ENCODE measurements around the gene MIPOL1.
"Not testable (repeated sequence)": the region's sequence is repeated elsewhere in the genome, so short reads cannot be mapped to it uniquely, and the experiment has no call there.

Gene MIPOL1

GRCh38 chr14:37295262-37295661 is 97.5 kb downstream of the MIPOL1 start:
- DNase-seq, result not testable (repeated sequence)

- no peak for DNase-seq
These were observed 113.5 kb downstream of the MIPOL1 start for GRCh38 chr14:37311252-37311651.

- DNase-seq, result no peak
These were observed 121.2 kb downstream of the MIPOL1 start for GRCh38 chr14:37318938-37319337.

- DNase-seq, result no peak
These were observed 122.4 kb downstream of the MIPOL1 start for GRCh38 chr14:37320106-37320505.

GRCh38 chr14:37325332-37325731 is 127.6 kb downstream of the MIPOL1 start:
- DNase-seq, result no peak

GRCh38 chr14:37326434-37326833 is 128.7 kb downstream of the MIPOL1 start:
- no peak for DNase-seq

GRCh38 chr14:37327933-37328332 is 130.2 kb downstream of the MIPOL1 start:
- DNase-seq, result not testable (repeated sequence)

GRCh38 chr14:37328673-37329072 is 130.9 kb downstream of the MIPOL1 start:
- no peak for DNase-seq

- no peak for DNase-seq
These were observed 131.7 kb downstream of the MIPOL1 start for GRCh38 chr14:37329189-37330001.

- DNase-seq, result no peak
These were observed 133.2 kb downstream of the MIPOL1 start for GRCh38 chr14:37330910-37331309.

GRCh38 chr14:37340353-37340752 is 142.6 kb downstream of the MIPOL1 start:
- DNase-seq, result no peak

GRCh38 chr14:37343307-37344094 is 145.8 kb downstream of the MIPOL1 start:
- DNase-seq, result no peak

- DNase-seq, result no peak
These were observed 165.9 kb downstream of the MIPOL1 start for GRCh38 chr14:37363661-37364060.

- no peak for DNase-seq
These were observed 171.7 kb downstream of the MIPOL1 start for GRCh38 chr14:37369425-37369824.

- DNase-seq, result no peak
These were observed 177.8 kb downstream of the MIPOL1 start for GRCh38 chr14:37375566-37375965.

GRCh38 chr14:37376944-37377609 is 179.3 kb downstream of the MIPOL1 start:
- DNase-seq, result no peak

GRCh38 chr14:37384870-37385596 is 187.3 kb downstream of the MIPOL1 start:
- DNase-seq, result no peak

- DNase-seq, result not testable (repeated sequence)
These were observed 199.6 kb downstream of the MIPOL1 start for GRCh38 chr14:37397157-37397940.

GRCh38 chr14:37397941-37398215 is 200.1 kb downstream of the MIPOL1 start:
- DNase-seq, result no peak

GRCh38 chr14:37399517-37399916 is 201.8 kb downstream of the MIPOL1 start:
- no peak for DNase-seq

GRCh38 chr14:37401093-37401492 is 203.4 kb downstream of the MIPOL1 start:
- DNase-seq, result no peak

- DNase-seq, result no peak
These were observed 205.9 kb downstream of the MIPOL1 start for GRCh38 chr14:37403626-37404025.

Measured in hematopoietic multipotent progenitor cell treated with erythropoietin and hydrocortisone succinate and interleukin-3 and kit ligand, for 8 days (in vitro differentiated cells).